HUES64 (cell line): Measurements from ENCODE around the gene LILRA1.
"Not testable (repeated sequence)": the region's sequence is repeated elsewhere in the genome, so short reads cannot be mapped to it uniquely, and the experiment has no call there.

Experiments used
- H3K27ac ChIP-seq: 2 replicates; pipeline ENCODE4 v1.7.0; 2013; ENCODE audit warnings: low read depth, low read length, inconsistent platforms
- H3K27me3 ChIP-seq: 2 replicates; pipeline ENCODE4 v1.6.1; 2013; ENCODE audit warnings: mild to moderate bottlenecking, low read length; ENCODE audit not compliant: insufficient read depth
- H3K36me3 ChIP-seq: 2 replicates; pipeline ENCODE4 v1.6.1; 2013; ENCODE audit warnings: mild to moderate bottlenecking, low read length; ENCODE audit not compliant: insufficient read depth
- H3K4me1 ChIP-seq: 2 replicates; pipeline ENCODE4 v1.6.1; 2013; ENCODE audit warnings: mild to moderate bottlenecking, low read length, moderate library complexity; ENCODE audit not compliant: insufficient read depth
- H3K4me3 ChIP-seq: 2 replicates; pipeline ENCODE4 v1.5.1; 2013; ENCODE audit warnings: mild to moderate bottlenecking, low read length, moderate library complexity
- H3K9ac ChIP-seq: 2 replicates; pipeline ENCODE4 v1.6.1; 2013; ENCODE audit warnings: mild to moderate bottlenecking, low read depth, low read length
- H3K9me3 ChIP-seq: 2 replicates; pipeline ENCODE4 v1.6.1; 2013; ENCODE audit warnings: low read depth, low read length; ENCODE audit not compliant: insufficient read depth
- WGBS: fragments of 150-250, 120-280 bp; methylation state at CpG from one replicate; pipeline ENCODE4 v1.1.7; 2013; ENCODE audit warnings: missing lambda C conversion rate; 5-methylcytosine and 5-hydroxymethylcytosine counted together

The LILRA1 gene

GRCh38 chr19:54627912-54628311 lies 34.5 kb downstream of the LILRA1 start:
- H3K27ac ChIP-seq, H3K4me3 ChIP-seq, H3K4me1 ChIP-seq, H3K27me3 ChIP-seq, H3K9ac ChIP-seq, H3K36me3 ChIP-seq: not testable (repeated sequence)
- 67% methylated on average over 4 of the region's 4 CpGs for WGBS
- H3K9me3 ChIP-seq: peaks cover 73% of the 10 kb centered on the region

GRCh38 chr19:54630262-54630661 lies 36.8 kb downstream of the LILRA1 start, which contains the start of gene LILRB1:
TSS of gene LILRB1 (plus strand) at chr19:54630484. CDS start at chr19:54631074, 590 bp downstream.
- not testable (repeated sequence) for H3K4me1 ChIP-seq, H3K9ac ChIP-seq, H3K27me3 ChIP-seq, H3K36me3 ChIP-seq, H3K4me3 ChIP-seq, H3K27ac ChIP-seq
- WGBS: 76% methylated on average over 9 of the region's 9 CpGs
- peaks cover 68% of the 10 kb centered on the region for H3K9me3 ChIP-seq

- H3K9ac ChIP-seq: no peak overlapping the region
- no peaks in the 10 kb centered on the region for H3K27me3 ChIP-seq
- no peak overlapping the region for H3K27ac ChIP-seq
- no peaks in the 10 kb centered on the region for H3K36me3 ChIP-seq
- H3K4me3 ChIP-seq: no peak overlapping the region
- no peaks in the 10 kb centered on the region for H3K4me1 ChIP-seq
- WGBS: 67% methylated on average over 6 of the region's 6 CpGs
- H3K9me3 ChIP-seq: peaks cover 68% of the 10 kb centered on the region
These were observed 37.4 kb downstream of the LILRA1 start for GRCh38 chr19:54630782-54631181.

- peaks cover 61% of the 10 kb centered on the region for H3K9me3 ChIP-seq
- not testable (repeated sequence) for H3K27me3 ChIP-seq, H3K27ac ChIP-seq, H3K4me1 ChIP-seq, H3K36me3 ChIP-seq, H3K9ac ChIP-seq, H3K4me3 ChIP-seq
- 84% methylated on average over 23 of the region's 23 CpGs for WGBS
These were observed 38.3 kb downstream of the LILRA1 start for GRCh38 chr19:54631489-54632337.

GRCh38 chr19:54632517-54632916 lies 39.1 kb downstream of the LILRA1 start:
- H3K9ac ChIP-seq, H3K4me1 ChIP-seq, H3K36me3 ChIP-seq, H3K4me3 ChIP-seq, H3K27me3 ChIP-seq, H3K27ac ChIP-seq: not testable (repeated sequence)
- H3K9me3 ChIP-seq: peaks cover 58% of the 10 kb centered on the region
- 81% methylated on average over 16 of the region's 16 CpGs for WGBS

- H3K36me3 ChIP-seq: no peaks in the 10 kb centered on the region
- H3K9me3 ChIP-seq: peaks cover 57% of the 10 kb centered on the region
- no peaks in the 10 kb centered on the region for H3K27me3 ChIP-seq
- H3K27ac ChIP-seq: no peak overlapping the region
- H3K4me3 ChIP-seq: no peak overlapping the region
- H3K9ac ChIP-seq: no peak overlapping the region
- WGBS: 78% methylated on average over 6 of the region's 7 CpGs
- no peaks in the 10 kb centered on the region for H3K4me1 ChIP-seq
These were observed 40.0 kb downstream of the LILRA1 start for GRCh38 chr19:54633401-54633800.

- H3K4me3 ChIP-seq, H3K9ac ChIP-seq, H3K27ac ChIP-seq, H3K4me1 ChIP-seq, H3K27me3 ChIP-seq, H3K36me3 ChIP-seq: not testable (repeated sequence)
- peaks cover 54% of the 10 kb centered on the region for H3K9me3 ChIP-seq
- 78% methylated on average over 12 of the region's 12 CpGs for WGBS
These were observed 42.6 kb downstream of the LILRA1 start for GRCh38 chr19:54636081-54636480.

GRCh38 chr19:54638683-54639082 lies 45.3 kb downstream of the LILRA1 start:
- no peaks in the 10 kb centered on the region for H3K27me3 ChIP-seq
- peaks cover 54% of the 10 kb centered on the region for H3K9me3 ChIP-seq
- no peaks in the 10 kb centered on the region for H3K36me3 ChIP-seq
- H3K27ac ChIP-seq: no peak overlapping the region
- no peak overlapping the region for H3K4me3 ChIP-seq
- no peak overlapping the region for H3K9ac ChIP-seq
- H3K4me1 ChIP-seq: no peaks in the 10 kb centered on the region
- WGBS: 91% methylated on average over 18 of the region's 18 CpGs

- H3K9ac ChIP-seq, H3K27ac ChIP-seq, H3K4me3 ChIP-seq, H3K4me1 ChIP-seq, H3K27me3 ChIP-seq, H3K36me3 ChIP-seq: not testable (repeated sequence)
- H3K9me3 ChIP-seq: peaks cover 70% of the 10 kb centered on the region
- WGBS: 79% methylated on average over 5 of the region's 5 CpGs
These were observed 49.5 kb downstream of the LILRA1 start for GRCh38 chr19:54642953-54643352.

GRCh38 chr19:54643583-54643982 lies 50.2 kb downstream of the LILRA1 start:
- 72% methylated on average over 3 of the region's 6 CpGs for WGBS
- H3K4me1 ChIP-seq, H3K9ac ChIP-seq, H3K36me3 ChIP-seq, H3K27ac ChIP-seq, H3K27me3 ChIP-seq, H3K4me3 ChIP-seq: not testable (repeated sequence)
- peaks cover 70% of the 10 kb centered on the region for H3K9me3 ChIP-seq

GRCh38 chr19:54644056-54644455 lies 50.6 kb downstream of the LILRA1 start:
- H3K27ac ChIP-seq: no peak overlapping the region
- H3K27me3 ChIP-seq: no peaks in the 10 kb centered on the region
- no peaks in the 10 kb centered on the region for H3K4me1 ChIP-seq
- no peak overlapping the region for H3K9ac ChIP-seq
- no peaks in the 10 kb centered on the region for H3K36me3 ChIP-seq
- 51% methylated on average over 5 of the region's 5 CpGs for WGBS
- H3K4me3 ChIP-seq: no peak overlapping the region
- peaks cover 70% of the 10 kb centered on the region for H3K9me3 ChIP-seq
